ENCODE results near the gene PLOD3.
"Not testable (repeated sequence)": the region's sequence is repeated elsewhere in the genome, so short reads cannot be mapped to it uniquely, and the experiment has no call there.

Gene PLOD3

GRCh38 chr7:101217388-101218235 is at the start of gene PLOD3, which contains the start of gene ZNHIT1:
Gene PLOD3 (minus strand): TSS chr7:101217581. CDS start chr7:101217274, 307 bp downstream.
Gene ZNHIT1 (plus strand): TSS chr7:101218165. CDS start chr7:101218196, 31 bp downstream.
- DNase-seq (ENCODE audit: low read depth), result peak; percentile 96

GRCh38 chr7:101265622-101266516 is 48.5 kb upstream of the PLOD3 start:
- DNase-seq (ENCODE audit: low read depth), result no peak

- DNase-seq (ENCODE audit: low read depth), result peak; percentile 26
These were observed 46.8 kb upstream of the PLOD3 start for GRCh38 chr7:101264102-101264706.

GRCh38 chr7:101258243-101258731 is 40.9 kb upstream of the PLOD3 start:
- DNase-seq (ENCODE audit: low read depth), result no peak

- DNase-seq (ENCODE audit: low read depth), result peak; percentile 31
These were observed 38.4 kb upstream of the PLOD3 start for GRCh38 chr7:101255796-101256195.

- not testable (repeated sequence) for DNase-seq (ENCODE audit: low read depth)
These were observed 35.8 kb upstream of the PLOD3 start for GRCh38 chr7:101253199-101253598.

- peak; percentile 99 for DNase-seq (ENCODE audit: low read depth)
These were observed 34.7 kb upstream of the PLOD3 start for GRCh38 chr7:101251871-101252659.

- no peak for DNase-seq (ENCODE audit: low read depth)
These were observed 32.9 kb upstream of the PLOD3 start for GRCh38 chr7:101250324-101250723.

GRCh38 chr7:101248276-101248675 is 30.9 kb upstream of the PLOD3 start:
- DNase-seq (ENCODE audit: low read depth), result no peak

- no peak for DNase-seq (ENCODE audit: low read depth)
These were observed 27.8 kb upstream of the PLOD3 start for GRCh38 chr7:101245147-101245668.

GRCh38 chr7:101244375-101245146 is 27.2 kb upstream of the PLOD3 start, which contains the start of gene FIS1:
Gene FIS1 (minus strand): TSS chr7:101245081. CDS start chr7:101245004, 77 bp downstream.
- DNase-seq (ENCODE audit: low read depth), result peak; percentile 90

GRCh38 chr7:101243646-101244374 is 26.4 kb upstream of the PLOD3 start:
- peak; percentile 36 for DNase-seq (ENCODE audit: low read depth)

GRCh38 chr7:101241443-101242349 is 24.3 kb upstream of the PLOD3 start:
- DNase-seq (ENCODE audit: low read depth), result no peak

- DNase-seq (ENCODE audit: low read depth), result no peak
These were observed 23.6 kb upstream of the PLOD3 start for GRCh38 chr7:101241015-101241363.

GRCh38 chr7:101240226-101241014 is 23.0 kb upstream of the PLOD3 start:
- DNase-seq (ENCODE audit: low read depth), result no peak

- DNase-seq (ENCODE audit: low read depth), result no peak
These were observed 22.5 kb upstream of the PLOD3 start for GRCh38 chr7:101239951-101240220.

GRCh38 chr7:101239191-101239950 is 22.0 kb upstream of the PLOD3 start:
- DNase-seq (ENCODE audit: low read depth), result no peak

All from iris pigment epithelial cell (primary cell).